SK-N-MC (cell line): Measurements from ENCODE around the gene VEZT.

Experiments used
- EZH2 ChIP-seq: fragments of 200-600 bp; sonication (generic); IDR thresholded peaks from one replicate; pipeline ENCODE4 v1.6.1; 2017; ENCODE audit warnings: antibody characterized with exemption
- FOXP2 ChIP-seq: optimal IDR thresholded peaks from 2 replicates; pipeline ENCODE3; 2011; ENCODE audit warnings: mild to moderate bottlenecking, moderate library complexity; ENCODE audit not compliant: insufficient read depth; ENCODE audit errors: extremely low read length, control extremely low read depth
- POLR2AphosphoS5 ChIP-seq: IDR thresholded peaks from 2 replicates; pipeline ENCODE4 v1.6.1; 2012; ENCODE audit warnings: mild to moderate bottlenecking, low read depth, low read length, borderline replicate concordance

GRCh38 chr12:95217377-95218149 lies at the start of gene VEZT, which contains the start of gene FGD6:
- peak; percentile 87 for TF ChIP-seq POLR2AphosphoS5
- TF ChIP-seq EZH2, result no peak
- peak; percentile 73 for TF ChIP-seq FOXP2
